Natural killer cell (primary cell): ENCODE data around the gene FRS2. TPM values are rescaled to one million over a fixed set of nuclear protein-coding genes. Genes with fewer than 3 reads are reported as not detected.

Experiments used
- ATAC-seq, 3 donors: fragments of 150-1000 bp in 2 of 3; fragments of 200-7000 bp in 1 of 3; cut with Tn5 transposase; 1 replicate in 1 of 3; 2 replicates in 2 of 3; pipeline ENCODE4 v1.10.0; 2021; ENCODE audit warnings: mild to moderate bottlenecking in 2 of 3, moderate library complexity in 2 of 3
- DNase-seq, 2 donors: peaks; one replicate each; pipeline versions ENCODE4 v3.0.0 to v3.0.0-alpha.2; 2013 to 2021; ENCODE audit warnings: mixed read lengths in 1 of 2
- H3K27ac ChIP-seq: one replicate; pipeline ENCODE4 v1.5.1; 2013; ENCODE audit warnings: mild to moderate bottlenecking, low read length
- H3K27me3 ChIP-seq: one replicate; pipeline ENCODE4 v1.6.1; 2013; ENCODE audit warnings: low read length; ENCODE audit not compliant: control insufficient read depth, insufficient read depth
- H3K36me3 ChIP-seq: one replicate; pipeline ENCODE4 v1.6.1; 2013; ENCODE audit warnings: low read length; ENCODE audit not compliant: control insufficient read depth, insufficient read depth
- H3K4me1 ChIP-seq: one replicate; pipeline ENCODE4 v1.6.1; 2013; ENCODE audit warnings: low read length; ENCODE audit not compliant: control insufficient read depth, insufficient read depth
- H3K4me3 ChIP-seq: one replicate; pipeline ENCODE4 v1.5.1; 2013; ENCODE audit warnings: low read length
- H3K9me3 ChIP-seq: one replicate; pipeline ENCODE4 v1.6.1; 2013; ENCODE audit warnings: low read length; ENCODE audit not compliant: control insufficient read depth, insufficient read depth
- H3K27ac Mint-ChIP-seq, 2 donors: one replicate each; pipeline ENCODE4 v1.8.0; 2022; ENCODE audit warnings: mild to moderate bottlenecking in 2 of 2, mixed read lengths in 2 of 2, moderate library complexity in 1 of 2
- H3K27me3 Mint-ChIP-seq, 2 donors: one replicate each; pipeline ENCODE4 v1.8.0; 2022; ENCODE audit warnings: low read depth in 2 of 2, mixed read lengths in 2 of 2
- H3K36me3 Mint-ChIP-seq: one replicate; pipeline ENCODE4 v1.8.0; 2022; ENCODE audit warnings: mixed read lengths
- H3K4me1 Mint-ChIP-seq, 2 donors: one replicate each; pipeline ENCODE4 v1.8.0; 2022; ENCODE audit warnings: mixed read lengths in 2 of 2
- H3K4me3 Mint-ChIP-seq: one replicate; pipeline ENCODE4 v1.8.0; 2022; ENCODE audit warnings: mild to moderate bottlenecking, moderate library complexity, mixed read lengths
- H3K9me3 Mint-ChIP-seq, 2 donors: one replicate each; pipeline ENCODE4 v1.8.0; 2022; ENCODE audit warnings: mixed read lengths in 2 of 2
- WGBS: methylation state at CpG from one replicate; pipeline ENCODE4 v1.1.7; 2013; ENCODE audit warnings: missing lambda C conversion rate; ENCODE audit not compliant: insufficient coverage; 5-methylcytosine and 5-hydroxymethylcytosine counted together
- intact Hi-C: fragments of 100-400 bp; cut with micrococcal nuclease; formaldehyde crosslinking; loops from one replicate; pipeline ENCODE4 v1.14.2; 2022
- total RNA-seq, 4 donors: library from RNA; stranded (reverse); fragments of 120-200 nt in 1 of 4; gene quantifications; one replicate each; pipeline versions ENCODE4 v1.2.3 to v1.2.4, GENCODE V29; 2013 to 2022
- TF ChIP-seq, protein P1 (sequence below): fragments of 200-600 bp; IDR thresholded peaks from one replicate; pipeline ENCODE4 v1.8.0; 2022; ENCODE audit warnings: antibody characterized with exemption

Gene FRS2
- total RNA-seq, 3 donors from 2014 or later (not counting 1 experiment from before 2014, with no cell fraction given), result 25.6 to 33.8 (median 28.2) TPM

DNA sequence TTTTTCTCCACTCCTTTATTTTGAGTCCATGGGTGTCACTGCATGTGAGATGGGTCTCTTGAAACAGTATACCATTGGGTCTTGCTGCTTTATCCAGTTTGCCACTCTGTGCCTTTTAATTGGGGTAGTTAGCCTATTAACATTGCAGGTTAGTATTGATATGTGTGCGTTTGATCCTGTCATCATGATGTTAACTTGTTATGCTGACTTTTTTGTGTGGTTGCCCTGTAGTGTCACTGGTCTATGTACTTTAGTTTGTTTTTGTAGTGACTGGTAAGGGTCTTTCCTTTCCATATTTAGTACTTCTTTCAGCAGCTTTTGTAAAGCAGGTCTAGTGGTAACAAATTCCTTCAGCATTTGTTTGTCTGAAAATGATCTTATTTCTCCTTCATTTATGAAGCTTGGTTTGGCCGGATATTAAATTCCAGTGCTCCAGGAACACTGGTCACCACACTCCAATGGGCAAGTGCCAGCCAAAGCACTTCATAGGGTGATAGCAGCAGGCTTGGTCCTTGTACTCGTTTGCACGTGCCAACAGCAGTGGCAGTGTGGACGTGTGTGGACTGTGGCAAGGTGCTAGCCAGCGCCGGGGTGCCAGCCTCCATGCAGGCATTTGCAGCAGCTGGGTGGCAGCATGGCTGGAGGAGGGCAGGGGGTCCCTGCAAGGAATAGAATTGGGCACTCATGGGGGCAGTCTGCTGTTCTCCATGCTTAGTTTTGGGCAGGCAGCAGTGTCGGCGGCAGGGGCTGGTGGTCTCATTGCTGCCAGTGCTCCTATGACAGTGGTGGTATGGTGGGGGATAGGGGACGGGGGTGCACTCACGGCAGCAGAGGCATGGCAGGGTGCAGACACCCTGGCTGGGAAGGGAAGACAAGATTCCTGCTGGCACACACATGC, 53.5 kb downstream of the FRS2 start:
- Histone ChIP-seq H3K4me3 (no peak overlapping the region), H3K27me3 (no peaks in the 10 kb centered on the region), H3K27ac (no peak overlapping the region), H3K9me3 (no peaks in the 10 kb centered on the region), H3K36me3 (no peaks in the 10 kb centered on the region), H3K4me1 (peaks cover 6% of the 10 kb centered on the region)
- TF ChIP-seq, protein P1, sequence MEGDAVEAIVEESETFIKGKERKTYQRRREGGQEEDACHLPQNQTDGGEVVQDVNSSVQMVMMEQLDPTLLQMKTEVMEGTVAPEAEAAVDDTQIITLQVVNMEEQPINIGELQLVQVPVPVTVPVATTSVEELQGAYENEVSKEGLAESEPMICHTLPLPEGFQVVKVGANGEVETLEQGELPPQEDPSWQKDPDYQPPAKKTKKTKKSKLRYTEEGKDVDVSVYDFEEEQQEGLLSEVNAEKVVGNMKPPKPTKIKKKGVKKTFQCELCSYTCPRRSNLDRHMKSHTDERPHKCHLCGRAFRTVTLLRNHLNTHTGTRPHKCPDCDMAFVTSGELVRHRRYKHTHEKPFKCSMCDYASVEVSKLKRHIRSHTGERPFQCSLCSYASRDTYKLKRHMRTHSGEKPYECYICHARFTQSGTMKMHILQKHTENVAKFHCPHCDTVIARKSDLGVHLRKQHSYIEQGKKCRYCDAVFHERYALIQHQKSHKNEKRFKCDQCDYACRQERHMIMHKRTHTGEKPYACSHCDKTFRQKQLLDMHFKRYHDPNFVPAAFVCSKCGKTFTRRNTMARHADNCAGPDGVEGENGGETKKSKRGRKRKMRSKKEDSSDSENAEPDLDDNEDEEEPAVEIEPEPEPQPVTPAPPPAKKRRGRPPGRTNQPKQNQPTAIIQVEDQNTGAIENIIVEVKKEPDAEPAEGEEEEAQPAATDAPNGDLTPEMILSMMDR, result no peak
- H3K27ac Mint-ChIP-seq, result no peak overlapping the region
- ATAC-seq (no peak), DNase-seq (no peak)
- H3K4me3 Mint-ChIP-seq, result no peak overlapping the region
- WGBS, result 96% methylated on average over 11 of the region's 11 CpGs
- no peaks in the 10 kb centered on the region for H3K27me3 Mint-ChIP-seq
- intact Hi-C loops, result no loop called here
- peaks cover 9 to 14% of the 10 kb centered on the region in 2 donors for H3K9me3 Mint-ChIP-seq
- H3K4me1 Mint-ChIP-seq, result peaks cover 55 to 66% of the 10 kb centered on the region in 2 donors
- H3K36me3 Mint-ChIP-seq, result peaks cover 20% of the 10 kb centered on the region

- TF ChIP-seq, protein P1, result no peak
- H3K27ac ChIP-seq, result no peak overlapping the region
- Mint-ChIP-seq H3K4me3 (no peak overlapping the region), H3K27me3 (no peaks in the 10 kb centered on the region), H3K27ac (no peak overlapping the region), H3K4me1 (peaks cover 60 to 70% of the 10 kb centered on the region in 2 donors), H3K36me3 (peaks cover 20% of the 10 kb centered on the region), H3K9me3 (peaks cover 9 to 14% of the 10 kb centered on the region in 2 donors)
- no peaks in the 10 kb centered on the region for H3K36me3 ChIP-seq
- no peaks in the 10 kb centered on the region for H3K27me3 ChIP-seq
- DNase-seq (no peak), ATAC-seq (no peak)
- intact Hi-C loops, result no loop called here
- no peaks in the 10 kb centered on the region for H3K9me3 ChIP-seq
- no peak overlapping the region for H3K4me3 ChIP-seq
- peaks cover 6% of the 10 kb centered on the region for H3K4me1 ChIP-seq
- WGBS, result 96% methylated on average over 2 of the region's 2 CpGs
These were observed 54.1 kb downstream of the FRS2 start for GRCh38 chr12:69524331-69524630.

DNA sequence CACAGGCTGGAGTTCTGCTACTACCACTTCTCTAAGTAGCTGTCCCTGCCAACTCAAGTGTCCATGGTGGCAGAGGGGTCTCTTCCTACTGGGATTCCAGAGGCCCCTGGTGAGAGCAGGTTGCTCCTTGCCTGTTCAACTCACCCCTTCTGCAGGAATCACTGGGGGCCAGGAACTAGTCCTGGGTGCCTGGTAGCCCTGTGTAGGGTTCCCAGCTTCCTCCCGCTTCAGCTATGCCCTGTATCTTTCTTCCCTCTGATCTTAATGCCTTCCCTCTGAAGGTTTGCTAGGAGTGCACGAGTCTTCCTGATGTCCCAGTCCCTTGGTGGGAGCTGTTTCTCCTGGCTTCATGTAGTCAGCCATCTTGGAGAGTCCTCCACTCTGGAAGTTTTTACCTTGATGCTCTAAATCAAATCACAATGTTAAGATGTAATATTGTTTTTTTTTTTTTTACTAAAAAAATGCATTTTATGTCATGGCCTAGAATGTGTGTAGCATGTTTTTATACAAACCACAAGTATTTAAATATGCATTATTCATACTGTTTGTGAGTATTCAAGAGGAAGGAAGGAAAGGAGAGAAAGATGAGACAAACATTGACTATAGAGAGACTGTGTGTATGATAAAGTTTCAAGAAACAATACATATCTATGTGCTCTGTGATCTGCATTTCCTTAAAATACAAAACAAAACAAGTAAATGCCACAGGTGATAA, 54.7 kb downstream of the FRS2 start:
- intact Hi-C loops, result no loop called here
- H3K4me3 Mint-ChIP-seq, result no peak overlapping the region
- H3K27me3 ChIP-seq, result no peaks in the 10 kb centered on the region
- 100% methylated on average over 2 of the region's 2 CpGs for WGBS
- no peak for ATAC-seq
- H3K9me3 ChIP-seq, result no peaks in the 10 kb centered on the region
- H3K4me3 ChIP-seq, result no peak overlapping the region
- no peaks in the 10 kb centered on the region for H3K27me3 Mint-ChIP-seq
- H3K36me3 ChIP-seq, result no peaks in the 10 kb centered on the region
- TF ChIP-seq, protein P1, result no peak
- H3K27ac ChIP-seq, result no peak overlapping the region
- peaks cover 54 to 64% of the 10 kb centered on the region in 2 donors for H3K4me1 Mint-ChIP-seq
- H3K27ac Mint-ChIP-seq, result no peak overlapping the region
- no peak for DNase-seq
- peaks cover 6% of the 10 kb centered on the region for H3K4me1 ChIP-seq
- H3K36me3 Mint-ChIP-seq, result peaks cover 20% of the 10 kb centered on the region
- peaks cover 9 to 14% of the 10 kb centered on the region in 2 donors for H3K9me3 Mint-ChIP-seq
